ENCODE data around the gene FBL. TPM values are rescaled to one million over a fixed set of nuclear protein-coding genes. Genes with fewer than 3 reads are reported as not detected.
"Not testable (repeated sequence)": the region's sequence is repeated elsewhere in the genome, so short reads cannot be mapped to it uniquely, and the experiment has no call there.

FBL gene
- total RNA-seq, 1 experiment from 2014 or later: 576 TPM

GRCh38 chr19:39878398-39878797 is 32.2 kb upstream of the FBL start:
- no peak for DNase-seq (ENCODE audit: low spot score)
- no peak for ATAC-seq
- CTCF ChIA-PET: interaction anchor here (0.8 to 1.7 kb wide), 2 partner anchors 92 to 340 kb away, joined by 3 to 7 read pairs; partner anchors contain the start of gene TTC9B
- Mint-ChIP-seq H3K36me3 (no peaks in the 10 kb centered on the region), H3K4me1 (no peaks in the 10 kb centered on the region), H3K9me3 (no peaks in the 10 kb centered on the region), H3K4me3 (no peak overlapping the region), H3K27ac (no peak overlapping the region), H3K27me3 (ENCODE audit: low read depth) (no peaks in the 10 kb centered on the region)
- TF ChIP-seq ZSCAN18 (CRISPR knock-in tag; IDR thresholded peaks at IDR 0.05) (no peak), SOX15 (CRISPR knock-in tag; IDR thresholded peaks at IDR 0.05) (no peak), NR3C1 (CRISPR knock-in tag; conservative IDR thresholded peaks at IDR 0.05; ENCODE audit: low read depth) (no peak), E2F4 (CRISPR knock-in tag; IDR thresholded peaks at IDR 0.05; ENCODE audit: borderline replicate concordance, low read depth) (no peak), FOXP1 (CRISPR knock-in tag; IDR thresholded peaks at IDR 0.05; ENCODE audit: borderline replicate concordance) (no peak), NFYB (CRISPR knock-in tag; conservative IDR thresholded peaks at IDR 0.05; ENCODE audit: low read depth) (no peak), PREB (CRISPR knock-in tag; IDR thresholded peaks at IDR 0.05; ENCODE audit: borderline replicate concordance) (no peak), OVOL2 (CRISPR knock-in tag; IDR thresholded peaks at IDR 0.05; ENCODE audit: borderline replicate concordance) (no peak), ZNF425 (CRISPR knock-in tag; conservative IDR thresholded peaks at IDR 0.05) (no peak), CTCF (IDR thresholded peaks at IDR 0.05) (no peak), FOXK1 (CRISPR knock-in tag; IDR thresholded peaks at IDR 0.05) (no peak), TCF7 (CRISPR knock-in tag; IDR thresholded peaks at IDR 0.05; ENCODE audit: low read depth) (no peak), NFATC4 (CRISPR knock-in tag; IDR thresholded peaks at IDR 0.05) (no peak), FOXP4 (CRISPR knock-in tag; IDR thresholded peaks at IDR 0.05) (no peak), ZNF423 (CRISPR knock-in tag; IDR thresholded peaks at IDR 0.05) (no peak), MLX (CRISPR knock-in tag; IDR thresholded peaks at IDR 0.05) (no peak), ZNF281 (CRISPR knock-in tag; IDR thresholded peaks at IDR 0.05) (no peak)
- POLR2A ChIA-PET: no interaction called here

GRCh38 chr19:39877982-39878381 is 31.8 kb upstream of the FBL start:
- H3K4me1 Mint-ChIP-seq; DNase-seq (ENCODE audit: low spot score); H3K9me3 Mint-ChIP-seq; H3K4me3 Mint-ChIP-seq; ATAC-seq; H3K36me3 Mint-ChIP-seq; H3K27ac Mint-ChIP-seq; POLR2A ChIA-PET; H3K27me3 Mint-ChIP-seq (ENCODE audit: low read depth): not testable (repeated sequence)
- CTCF ChIA-PET: interaction anchor here (0.8 to 1.7 kb wide), 2 partner anchors 92 to 340 kb away, joined by 3 to 7 read pairs; partner anchors contain the start of gene TTC9B

- ATAC-seq; H3K9me3 Mint-ChIP-seq; DNase-seq (ENCODE audit: low spot score); H3K36me3 Mint-ChIP-seq; CTCF ChIA-PET; H3K4me1 Mint-ChIP-seq; POLR2A ChIA-PET; H3K27me3 Mint-ChIP-seq (ENCODE audit: low read depth); H3K4me3 Mint-ChIP-seq; H3K27ac Mint-ChIP-seq: not testable (repeated sequence)
Measured at GRCh38 chr19:39877488-39877887, 31.3 kb upstream of the FBL start.
